GM18951 (cell line): Measurements from ENCODE around the gene LMTK2.

Source experiments
- POLR2A ChIP-seq: IDR thresholded peaks from 4 replicates; pipeline ENCODE4 v1.6.1; 2011; ENCODE audit warnings: mild to moderate bottlenecking; ENCODE audit not compliant: insufficient read length, insufficient read depth; ENCODE audit errors: extremely low read depth
- in situ Hi-C: fragments of 300-500 bp; cut with MboI; formaldehyde crosslinking; loops from one replicate; pipeline ENCODE4 v1.12.0; 2022; ENCODE audit warnings: low sequenced_read_pairs, mixed read lengths, inconsistent platforms; ENCODE audit not compliant: unreplicated experiment

LMTK2 gene

DNA sequence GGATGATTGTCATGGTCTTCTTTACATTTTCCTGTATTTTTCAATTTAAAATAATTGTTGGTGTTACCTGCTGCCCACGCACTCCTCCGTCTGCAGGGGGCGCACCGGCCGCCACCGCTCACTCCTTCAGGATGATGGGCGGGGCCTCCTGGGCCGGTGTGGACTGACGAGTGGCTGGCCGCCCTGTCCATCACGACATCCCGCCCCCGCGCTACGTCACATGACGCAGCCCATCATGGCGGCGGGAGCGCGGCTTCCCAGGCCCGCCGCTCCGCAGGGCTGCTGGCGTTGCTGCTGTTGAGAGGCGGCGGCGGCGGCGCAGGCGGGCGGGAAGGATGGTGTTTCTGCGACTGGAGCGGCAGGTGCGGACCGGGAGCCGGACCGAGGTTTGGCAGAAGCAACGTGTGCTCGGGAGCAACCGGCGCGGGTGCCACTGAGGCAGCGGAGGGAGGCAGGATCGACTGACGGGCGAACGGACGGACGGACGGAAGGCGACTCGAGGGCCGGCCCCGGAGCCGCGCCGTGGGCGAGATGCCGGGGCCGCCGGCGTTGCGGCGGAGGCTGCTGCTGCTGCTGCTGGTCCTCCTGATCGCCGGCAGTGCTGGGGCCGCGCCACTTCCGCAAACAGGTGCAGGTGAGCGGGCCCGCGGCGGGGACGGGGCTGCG, at the start of gene LMTK2:
Gene LMTK2, plus strand, starts transcription at position 216 of the 666 bp plus-strand sequence. Its CDS starts 316 bp downstream, at position 532.
- TF ChIP-seq POLR2A, result peak; percentile 94
- in situ Hi-C loops, result no loop called here

DNA sequence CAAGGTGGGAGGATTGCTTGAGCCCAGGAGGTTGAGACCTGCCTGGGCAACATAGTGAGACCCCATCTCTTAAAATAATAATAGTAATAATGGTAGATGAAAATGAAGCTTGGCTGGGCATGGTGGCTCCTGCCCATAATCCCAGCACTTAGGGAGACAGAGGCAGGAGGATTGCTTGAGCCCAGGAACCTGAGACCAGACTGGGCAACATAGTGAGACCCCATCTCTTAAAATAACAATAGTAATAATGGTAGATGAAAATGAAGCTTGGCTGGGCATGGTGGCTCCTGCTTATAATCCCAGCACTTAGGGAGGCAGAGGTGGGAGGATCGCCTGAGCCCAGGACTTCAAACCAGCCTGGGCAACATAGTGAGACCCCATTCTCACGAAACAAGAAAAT, 49.5 kb upstream of the LMTK2 start:
- no peak for TF ChIP-seq POLR2A
- in situ Hi-C loops, result no loop called here

DNA sequence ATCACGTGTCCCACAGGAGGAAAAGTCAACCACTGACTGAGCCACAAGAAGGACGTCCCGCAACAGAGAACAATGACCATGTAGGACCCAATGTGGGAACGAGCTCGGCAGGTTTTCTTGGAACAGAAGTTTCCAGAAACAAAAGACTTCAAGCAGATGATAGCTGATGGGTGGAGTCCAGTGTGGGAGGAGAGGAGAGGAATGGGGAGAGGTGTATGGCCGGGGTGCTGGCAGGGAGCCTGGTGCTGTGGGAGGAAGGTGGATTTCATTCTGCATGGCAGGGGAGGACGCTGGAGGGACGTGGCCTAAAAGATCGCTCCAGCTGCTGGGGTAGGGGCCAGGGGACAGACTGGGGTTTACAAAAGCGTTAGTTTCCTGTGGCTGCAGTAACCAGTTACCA, 48.5 kb upstream of the LMTK2 start:
- in situ Hi-C loops, result no loop called here
- TF ChIP-seq POLR2A, result no peak

DNA sequence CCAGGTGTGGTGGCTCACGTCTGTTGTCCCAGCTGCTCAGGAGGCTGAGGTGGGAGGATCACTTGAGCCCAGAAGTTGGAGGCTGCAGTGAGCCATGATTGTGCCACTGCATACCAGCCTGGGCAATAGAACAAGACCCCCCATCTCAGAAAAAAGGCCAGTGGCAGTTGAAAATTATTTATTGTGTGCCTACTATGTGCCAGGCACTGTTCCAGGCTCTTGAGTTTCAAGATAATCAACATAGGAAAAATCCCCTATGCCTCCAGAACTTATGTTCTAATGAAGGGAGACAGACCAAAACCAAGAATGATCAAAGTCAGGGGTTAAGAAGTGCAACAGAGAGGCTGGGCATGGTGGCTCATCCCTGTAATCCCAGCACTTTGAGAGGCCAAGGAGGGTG, 42.4 kb upstream of the LMTK2 start:
- no peak for TF ChIP-seq POLR2A
- in situ Hi-C loops, result no loop called here

DNA sequence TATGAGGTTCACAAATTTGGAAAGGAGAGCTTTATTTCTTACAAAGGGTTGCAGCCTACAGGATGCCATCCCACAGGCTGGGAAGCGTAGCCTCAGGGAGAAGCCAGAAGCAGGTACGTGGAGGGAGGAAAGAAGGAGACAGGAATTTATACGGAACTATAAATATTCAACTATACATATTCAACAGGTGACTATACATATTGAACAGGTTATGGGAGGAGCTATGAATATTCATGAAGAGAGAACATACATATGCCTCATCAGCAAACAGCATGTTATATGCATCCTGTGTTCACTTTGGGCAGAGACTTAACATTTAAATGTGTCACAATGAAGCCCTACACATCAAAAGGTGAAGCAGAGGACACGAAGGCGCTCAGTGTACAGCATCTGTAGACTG, 40.5 kb upstream of the LMTK2 start:
- in situ Hi-C loops, result no loop called here
- TF ChIP-seq POLR2A, result no peak

DNA sequence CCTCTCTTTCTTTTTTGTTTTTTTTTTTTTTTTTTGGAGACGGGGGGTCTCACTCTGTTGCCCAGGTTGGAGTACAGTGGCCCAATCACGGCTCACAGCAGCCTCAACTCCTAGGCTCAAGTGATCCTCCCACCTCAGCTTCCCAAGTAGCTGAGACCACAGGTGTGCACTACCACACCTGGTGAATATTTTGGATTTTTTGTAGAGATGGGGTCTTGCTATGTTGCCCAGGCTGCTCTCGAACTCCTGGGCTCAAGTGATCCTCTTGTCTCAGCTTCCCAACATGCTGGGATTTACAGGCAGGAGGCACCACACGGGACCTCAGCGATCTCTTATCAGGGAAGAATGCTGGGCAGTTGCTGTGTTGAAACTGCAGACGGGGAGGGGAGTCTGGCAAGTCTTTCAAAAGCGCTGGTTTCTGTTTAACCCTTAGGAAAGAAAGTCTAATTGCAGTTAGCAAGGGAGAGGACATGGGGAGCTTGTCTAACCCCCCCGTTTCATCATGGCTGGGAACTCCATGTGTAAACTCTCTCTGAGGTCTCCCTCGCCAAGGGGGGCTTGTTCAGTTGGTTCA, 39.6 kb upstream of the LMTK2 start:
- no peak for TF ChIP-seq POLR2A
- in situ Hi-C loops, result no loop called here

DNA sequence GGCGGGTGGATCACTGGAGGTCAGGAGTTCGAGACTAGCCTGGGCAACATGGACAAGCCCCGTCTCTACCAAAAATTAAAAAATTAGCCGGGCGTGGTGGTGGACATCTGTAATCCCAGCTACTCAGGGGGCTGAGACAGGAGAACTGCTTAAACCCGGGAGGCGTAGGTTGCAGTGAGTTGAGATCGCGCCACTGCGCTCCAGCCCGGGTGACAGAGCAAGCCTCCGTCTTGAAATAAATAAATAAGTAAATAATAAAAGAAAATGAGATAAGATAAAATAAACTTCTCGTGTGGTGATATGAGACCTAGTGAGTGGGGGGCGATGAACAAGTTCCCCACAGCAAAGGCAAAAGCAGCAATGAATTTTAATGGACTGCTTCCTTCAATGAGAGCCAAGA, 33.6 kb upstream of the LMTK2 start:
- in situ Hi-C loops, result no loop called here
- no peak for TF ChIP-seq POLR2A

DNA sequence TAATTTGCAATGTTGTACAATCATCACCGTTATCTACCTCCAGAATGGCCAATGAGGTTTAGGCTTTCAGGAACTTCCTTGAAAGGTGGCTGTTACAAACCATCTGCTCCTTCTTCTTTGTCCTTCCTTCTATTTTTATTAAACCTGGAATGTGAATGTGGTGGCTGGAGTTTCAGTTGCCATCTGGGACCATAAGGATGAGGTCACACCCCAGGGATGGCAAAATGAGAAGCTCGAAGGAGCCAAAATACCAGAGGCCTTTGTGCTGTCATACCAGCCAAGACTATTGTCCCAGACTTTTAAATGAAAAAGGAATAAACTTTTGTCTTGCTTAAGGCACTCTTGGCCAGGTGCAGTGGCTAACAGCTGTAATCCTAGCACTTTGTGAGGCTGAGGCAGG, 30.9 kb upstream of the LMTK2 start:
- in situ Hi-C loops, result no loop called here
- TF ChIP-seq POLR2A, result no peak

DNA sequence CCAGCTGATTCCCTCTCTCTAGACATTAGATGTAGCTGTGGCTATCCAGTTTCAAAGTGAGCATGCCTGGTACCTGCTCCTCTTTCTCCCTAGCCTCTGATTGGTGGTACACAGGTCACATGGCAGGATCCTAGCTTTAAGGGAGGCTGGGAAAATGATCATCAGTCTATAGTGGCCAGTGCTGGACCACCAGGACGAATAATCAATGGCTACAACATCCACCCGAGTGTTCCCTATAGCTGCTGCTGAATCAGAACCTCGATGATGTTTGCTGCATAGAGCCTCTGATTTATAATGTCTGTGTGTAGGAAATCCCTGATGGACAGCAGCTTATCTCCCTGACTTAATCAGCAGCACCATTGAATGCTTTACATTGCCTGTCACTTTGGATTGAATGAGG, 28.9 kb upstream of the LMTK2 start:
- in situ Hi-C loops, result no loop called here
- TF ChIP-seq POLR2A, result no peak

DNA sequence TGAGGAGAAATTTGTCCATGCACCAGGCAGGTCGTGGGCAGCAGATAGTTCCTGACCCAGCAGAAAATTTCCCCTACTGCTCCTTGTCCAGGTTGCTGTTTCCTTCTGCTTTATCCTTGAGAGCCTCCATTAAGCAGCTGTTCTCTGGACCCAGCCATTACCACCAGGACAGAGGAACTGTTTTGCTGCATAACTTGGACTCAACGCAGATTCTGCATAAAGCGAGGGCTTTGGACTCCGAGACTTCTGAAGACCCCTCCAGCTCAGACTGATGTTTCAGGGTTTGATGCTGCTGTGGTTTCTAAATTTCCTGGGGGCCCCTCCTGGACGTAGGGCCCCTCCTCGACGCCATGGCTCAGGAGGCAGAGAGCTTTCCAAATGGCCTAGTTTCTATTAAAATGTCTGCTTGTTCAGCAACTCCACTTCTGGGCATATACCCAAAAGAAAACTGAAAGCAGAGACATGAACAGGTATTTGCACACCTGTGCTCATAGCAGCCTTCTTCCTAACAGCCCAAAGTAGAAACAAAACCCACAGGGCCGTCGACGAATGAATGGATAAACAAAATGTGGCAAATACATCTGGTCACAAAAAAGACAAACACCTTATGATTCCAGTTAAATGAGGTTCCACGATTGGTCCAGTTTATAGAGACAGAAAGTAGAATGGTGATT, 28.3 kb upstream of the LMTK2 start:
- TF ChIP-seq POLR2A, result no peak

DNA sequence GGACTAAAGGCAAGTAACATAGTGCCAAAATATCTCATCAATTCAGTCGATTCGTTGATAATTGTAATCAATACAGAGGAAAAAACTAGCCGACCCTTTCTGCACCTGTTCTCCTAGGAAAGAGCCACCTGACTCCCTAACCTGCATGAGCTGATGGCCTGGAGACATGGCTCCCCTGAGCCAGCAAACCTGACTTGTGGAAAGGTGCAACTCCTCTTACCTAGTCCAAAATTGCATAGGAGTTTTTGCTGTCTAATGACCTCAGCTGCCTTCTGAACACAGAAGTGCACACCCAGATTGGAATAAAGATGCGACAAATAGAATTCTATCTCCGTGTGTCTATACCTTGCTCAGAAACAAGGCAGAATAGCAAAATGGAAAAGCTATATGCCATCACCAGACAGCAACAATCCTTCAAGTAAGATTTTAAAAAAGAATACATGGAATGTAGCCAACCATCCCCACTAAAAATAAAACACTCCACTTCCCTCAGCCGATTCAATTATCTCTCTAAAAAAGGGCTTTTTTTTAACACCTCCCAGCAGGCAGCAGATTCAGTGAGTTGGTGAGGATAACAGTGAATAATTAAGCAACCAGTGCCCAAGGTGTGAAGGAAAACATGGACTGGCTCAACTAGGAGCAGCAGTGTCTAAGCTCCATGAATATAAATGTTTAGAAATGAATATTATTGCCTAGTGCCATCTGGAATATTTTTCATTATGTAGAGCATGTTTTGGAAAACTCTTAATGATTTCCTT, 26.6 kb upstream of the LMTK2 start:
- TF ChIP-seq POLR2A, result no peak
- in situ Hi-C loops, result no loop called here

More for the DNA sequence above, 28.3 kb upstream of the LMTK2 start:
- in situ Hi-C loops, result no loop called here

DNA sequence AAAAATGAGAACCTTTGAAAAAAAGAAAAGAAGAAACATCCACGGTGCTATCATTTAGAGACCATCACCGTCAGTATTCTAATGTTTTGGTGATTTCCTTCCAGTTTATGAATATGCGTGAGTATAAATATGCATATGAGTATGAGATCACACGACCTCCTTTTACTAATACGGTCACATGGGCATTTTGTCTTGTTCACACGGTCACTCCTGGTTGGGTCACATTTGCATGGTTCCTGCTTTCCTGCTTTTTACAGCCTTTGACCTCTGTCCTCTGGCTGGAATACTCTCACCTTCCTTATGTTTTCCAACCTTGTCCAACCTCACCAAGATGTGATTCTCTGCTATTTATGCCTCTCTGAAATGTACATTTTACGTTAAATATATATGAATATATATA, 25.3 kb upstream of the LMTK2 start:
- in situ Hi-C loops, result no loop called here

DNA sequence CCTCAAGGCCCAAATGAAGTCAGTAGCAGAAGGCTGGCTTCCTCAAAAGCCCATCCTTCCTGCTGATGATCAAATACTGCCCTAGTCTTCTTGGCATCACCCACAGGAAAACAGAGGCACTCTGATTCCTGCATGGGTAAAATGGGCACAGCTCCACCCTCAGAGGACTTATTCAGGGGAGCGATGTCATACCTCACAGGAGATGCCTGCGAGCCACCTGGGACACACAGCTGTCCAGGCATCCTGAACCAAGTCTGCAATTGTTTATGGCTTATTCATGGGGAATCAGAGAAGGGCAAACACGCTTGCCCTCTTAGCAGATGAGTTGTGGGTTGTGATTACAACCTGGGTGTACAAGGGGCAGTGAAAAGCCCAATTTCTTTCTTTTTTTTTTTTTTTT, 22.0 kb upstream of the LMTK2 start:
- TF ChIP-seq POLR2A, result no peak
- in situ Hi-C loops, result no loop called here

More for the DNA sequence above, 25.3 kb upstream of the LMTK2 start:
- no peak for TF ChIP-seq POLR2A
